Peyer's patch (tissue), 4 donors: Measurements from ENCODE around the gene CORIN.

Experiments
- POLR2A ChIP-seq, 2 donors: fragments of 450-650 bp; IDR thresholded peaks; one replicate each; pipeline ENCODE4 v1.5.1; 2017; ENCODE audit warnings: antibody characterized with exemption in 2 of 2, mild to moderate bottlenecking in 2 of 2, moderate library complexity in 2 of 2
- TF ChIP-seq, protein P1 (sequence below), 6 experiments: fragments of 450-650 bp in 4 of 6; fragments of 200-600 bp in 2 of 6; sonication (generic) in 1 of 6; IDR thresholded peaks; one replicate each; pipeline ENCODE4 v1.5.1; 2017 to 2019; ENCODE audit warnings: antibody characterized with exemption in 6 of 6, mild to moderate bottlenecking in 3 of 6, moderate library complexity in 1 of 6

DNA sequence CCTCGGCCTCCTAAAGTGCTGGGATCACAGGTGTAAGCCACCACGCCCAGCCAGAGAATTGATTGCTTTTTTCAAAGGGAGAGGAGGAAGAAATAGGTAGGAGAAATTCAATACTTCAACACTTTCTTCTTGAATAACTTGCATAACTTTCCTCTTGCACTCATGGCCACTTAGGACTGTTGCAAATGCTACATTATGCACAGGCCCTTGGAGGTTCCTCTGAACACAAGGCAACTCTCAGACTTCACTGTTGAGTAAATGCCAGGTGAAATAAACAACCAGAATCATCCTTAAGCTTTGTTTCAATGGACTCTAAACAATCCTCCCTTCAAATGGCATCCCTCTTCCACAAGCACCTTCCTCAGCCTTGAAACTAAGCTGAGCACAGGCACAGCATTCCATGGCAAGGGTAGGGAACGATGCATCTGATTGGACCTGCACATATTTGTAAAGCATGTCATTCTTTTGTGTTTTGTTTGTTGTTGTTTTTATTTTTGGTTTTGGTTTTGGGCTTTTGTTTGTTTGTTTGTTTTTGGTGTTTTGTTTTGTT is 28.1 kb downstream of the CORIN start:
- TF ChIP-seq, protein P1, sequence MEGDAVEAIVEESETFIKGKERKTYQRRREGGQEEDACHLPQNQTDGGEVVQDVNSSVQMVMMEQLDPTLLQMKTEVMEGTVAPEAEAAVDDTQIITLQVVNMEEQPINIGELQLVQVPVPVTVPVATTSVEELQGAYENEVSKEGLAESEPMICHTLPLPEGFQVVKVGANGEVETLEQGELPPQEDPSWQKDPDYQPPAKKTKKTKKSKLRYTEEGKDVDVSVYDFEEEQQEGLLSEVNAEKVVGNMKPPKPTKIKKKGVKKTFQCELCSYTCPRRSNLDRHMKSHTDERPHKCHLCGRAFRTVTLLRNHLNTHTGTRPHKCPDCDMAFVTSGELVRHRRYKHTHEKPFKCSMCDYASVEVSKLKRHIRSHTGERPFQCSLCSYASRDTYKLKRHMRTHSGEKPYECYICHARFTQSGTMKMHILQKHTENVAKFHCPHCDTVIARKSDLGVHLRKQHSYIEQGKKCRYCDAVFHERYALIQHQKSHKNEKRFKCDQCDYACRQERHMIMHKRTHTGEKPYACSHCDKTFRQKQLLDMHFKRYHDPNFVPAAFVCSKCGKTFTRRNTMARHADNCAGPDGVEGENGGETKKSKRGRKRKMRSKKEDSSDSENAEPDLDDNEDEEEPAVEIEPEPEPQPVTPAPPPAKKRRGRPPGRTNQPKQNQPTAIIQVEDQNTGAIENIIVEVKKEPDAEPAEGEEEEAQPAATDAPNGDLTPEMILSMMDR (IDR thresholded peaks at IDR 0.05) = no peak
- TF ChIP-seq POLR2A (IDR thresholded peaks at IDR 0.05) = no peak
